DMS114 treated with DMSO at 0.1 percent for 48 hours (cell line): ENCODE data around the gene C3orf18.

Experiments used
- DNase-seq: peaks from one replicate; lab custom pipeline; 2025; ENCODE audit not compliant: unreplicated experiment; lab: John Stamatoyannopoulos, UW

C3orf18 gene

GRCh38 chr3:50604110-50604621 is 36.6 kb upstream of the C3orf18 start:
- DNase-seq, result no peak

- DNase-seq, result no peak
Measured at GRCh38 chr3:50603261-50604109, 35.9 kb upstream of the C3orf18 start.

- no peak for DNase-seq
Measured at GRCh38 chr3:50602595-50603191, 35.1 kb upstream of the C3orf18 start.

- no peak for DNase-seq
Measured at GRCh38 chr3:50600841-50601591, 33.5 kb upstream of the C3orf18 start.

- no peak for DNase-seq
Measured at GRCh38 chr3:50600141-50600753, 32.7 kb upstream of the C3orf18 start.

- no peak for DNase-seq
Measured at GRCh38 chr3:50599716-50600118, 32.2 kb upstream of the C3orf18 start.

GRCh38 chr3:50599115-50599715 is 31.7 kb upstream of the C3orf18 start:
- no peak for DNase-seq

- no peak for DNase-seq
Measured at GRCh38 chr3:50594253-50594785, 26.8 kb upstream of the C3orf18 start.

- no peak for DNase-seq
Measured at GRCh38 chr3:50592568-50592967, 25.0 kb upstream of the C3orf18 start.

GRCh38 chr3:50591196-50591741 is 23.7 kb upstream of the C3orf18 start:
- no peak for DNase-seq

- DNase-seq, result no peak
Measured at GRCh38 chr3:50588759-50589433, 21.3 kb upstream of the C3orf18 start.

GRCh38 chr3:50587806-50588758 is 20.5 kb upstream of the C3orf18 start:
- no peak for DNase-seq

- no peak for DNase-seq
Measured at GRCh38 chr3:50587373-50587772, 19.8 kb upstream of the C3orf18 start.

GRCh38 chr3:50586763-50587070 is 19.2 kb upstream of the C3orf18 start:
- no peak for DNase-seq

GRCh38 chr3:50585919-50586762 is 18.6 kb upstream of the C3orf18 start:
- no peak for DNase-seq

GRCh38 chr3:50584391-50584790 is 16.8 kb upstream of the C3orf18 start:
- no peak for DNase-seq

- no peak for DNase-seq
Measured at GRCh38 chr3:50583897-50584296, 16.4 kb upstream of the C3orf18 start.

GRCh38 chr3:50582083-50582482 is 14.5 kb upstream of the C3orf18 start:
- no peak for DNase-seq
